ENCODE measurements around the gene MID1IP1. TPM values are rescaled to one million over a fixed set of nuclear protein-coding genes. Genes with fewer than 3 reads are reported as not detected.
A peak's percentile ranks its signal among the peaks of the same experiment; 100 is the strongest.

The MID1IP1 gene
- total and polyA plus RNA-seq, 2 donors (not counting 1 experiment from before 2014, with no cell fraction given), result 25.7 to 132 TPM

GRCh38 chrX:38798956-38799355 lies 2.3 kb upstream of the MID1IP1 start:
- TF ChIP-seq EZH2 (IDR thresholded peaks at IDR 0.05; ENCODE audit: low read length, missing control alignments), result no peak
- no peak for TF ChIP-seq CTCF (conservative IDR thresholded peaks at IDR 0.05 in 1 of 2, IDR thresholded peaks at IDR 0.05 in 1 of 2; ENCODE audit: low read depth in 1 of 2, low read length in 2 of 2)
- Histone ChIP-seq H3K27ac (ENCODE audit: insufficient read depth, low read length) (no peak overlapping the region), H3K4me2 (ENCODE audit: extremely low read depth, insufficient read depth, low read length) (no peak overlapping the region)

GRCh38 chrX:38799995-38800580 lies 1.2 kb upstream of the MID1IP1 start:
- H3K4me3 ChIP-seq (replicated peaks in 1 of 4; ENCODE audit: control extremely low read depth in 1 of 4, insufficient read depth in 1 of 4, low read depth in 3 of 4, low read length in 4 of 4), result no peak overlapping the region
- H3K9ac ChIP-seq (ENCODE audit: insufficient read depth, low read length), result no peak overlapping the region
- no peak overlapping the region for H3K4me2 ChIP-seq (ENCODE audit: extremely low read depth, insufficient read depth, low read length)
- H4K20me1 ChIP-seq (ENCODE audit: control insufficient read depth, extremely low read depth, insufficient read depth, low read length), result no peaks in the 10 kb centered on the region
- H2AFZ ChIP-seq (ENCODE audit: low read length), result no peak overlapping the region
- no peaks in the 10 kb centered on the region for H3K9me3 ChIP-seq (ENCODE audit: control insufficient read depth, insufficient read depth, low read depth, low read length)
- TF ChIP-seq EZH2 (IDR thresholded peaks at IDR 0.05; ENCODE audit: low read length, missing control alignments) (no peak), CTCF (conservative IDR thresholded peaks at IDR 0.05 in 1 of 2, IDR thresholded peaks at IDR 0.05 in 1 of 2; ENCODE audit: low read depth in 1 of 2, low read length in 2 of 2) (no peak)
- H3K27ac ChIP-seq (ENCODE audit: insufficient read depth, low read length), result no peak overlapping the region
- H3K36me3 ChIP-seq (ENCODE audit: control insufficient read depth, insufficient read depth, low read length), result no peaks in the 10 kb centered on the region
- no peaks in the 10 kb centered on the region for H3K27me3 ChIP-seq (ENCODE audit: control insufficient read depth, insufficient read depth, low read length)
- H3K79me2 ChIP-seq (ENCODE audit: control insufficient read depth, insufficient read depth, low read length), result peaks cover 18% of the 10 kb centered on the region
- peaks cover 3% of the 10 kb centered on the region for H3K4me1 ChIP-seq (ENCODE audit: control insufficient read depth, extremely low read depth, insufficient read depth, low read length)
- no peak for DNase-seq (ENCODE audit: low read depth in 2 of 2)

More at GRCh38 chrX:38798956-38799355, 2.3 kb upstream of the MID1IP1 start:
- Histone ChIP-seq H3K27me3 (ENCODE audit: control insufficient read depth, insufficient read depth, low read length) (no peaks in the 10 kb centered on the region), H3K79me2 (ENCODE audit: control insufficient read depth, insufficient read depth, low read length) (peaks cover 7% of the 10 kb centered on the region), H3K36me3 (ENCODE audit: control insufficient read depth, insufficient read depth, low read length) (no peaks in the 10 kb centered on the region), H3K4me1 (ENCODE audit: control insufficient read depth, extremely low read depth, insufficient read depth, low read length) (peaks cover 3% of the 10 kb centered on the region), H3K4me3 (replicated peaks in 1 of 4; ENCODE audit: control extremely low read depth in 1 of 4, insufficient read depth in 1 of 4, low read depth in 3 of 4, low read length in 4 of 4) (no peak overlapping the region), H3K9me3 (ENCODE audit: control insufficient read depth, insufficient read depth, low read depth, low read length) (no peaks in the 10 kb centered on the region), H3K9ac (ENCODE audit: insufficient read depth, low read length) (no peak overlapping the region), H2AFZ (ENCODE audit: low read length) (no peak overlapping the region), H4K20me1 (ENCODE audit: control insufficient read depth, extremely low read depth, insufficient read depth, low read length) (no peaks in the 10 kb centered on the region)
- peak; percentile 46 to 88 for DNase-seq (ENCODE audit: low read depth in 2 of 2)

DNA sequence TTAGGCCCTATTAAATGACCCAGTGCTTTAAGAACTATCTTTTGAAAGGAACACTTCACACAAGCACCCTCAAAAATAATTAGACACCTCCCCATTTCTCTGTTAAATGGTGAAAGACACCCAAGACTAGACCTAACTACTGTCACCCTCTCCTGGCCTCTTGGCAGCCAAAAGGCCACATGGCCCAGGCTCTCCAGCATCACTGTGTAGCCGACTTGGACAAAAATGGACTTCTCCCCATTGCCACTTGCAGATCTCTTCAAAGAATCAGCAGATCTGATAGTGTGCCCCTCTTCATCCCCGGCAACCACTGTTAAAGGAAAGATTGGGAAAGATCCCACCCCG lies 2.0 kb downstream of the MID1IP1 start:
- Histone ChIP-seq H3K27me3 (ENCODE audit: control insufficient read depth, insufficient read depth, low read length) (no peaks in the 10 kb centered on the region), H3K4me1 (ENCODE audit: control insufficient read depth, extremely low read depth, insufficient read depth, low read length) (peaks cover 3% of the 10 kb centered on the region), H4K20me1 (ENCODE audit: control insufficient read depth, extremely low read depth, insufficient read depth, low read length) (no peaks in the 10 kb centered on the region), H3K27ac (ENCODE audit: insufficient read depth, low read length) (peak overlapping the region; percentile 68), H3K9ac (ENCODE audit: insufficient read depth, low read length) (no peak overlapping the region), H2AFZ (ENCODE audit: low read length) (no peak overlapping the region), H3K36me3 (ENCODE audit: control insufficient read depth, insufficient read depth, low read length) (no peaks in the 10 kb centered on the region), H3K4me2 (ENCODE audit: extremely low read depth, insufficient read depth, low read length) (peak overlapping the region; percentile 51), H3K79me2 (ENCODE audit: control insufficient read depth, insufficient read depth, low read length) (peaks cover 32% of the 10 kb centered on the region), H3K9me3 (ENCODE audit: control insufficient read depth, insufficient read depth, low read depth, low read length) (no peaks in the 10 kb centered on the region), H3K4me3 (replicated peaks in 1 of 4; ENCODE audit: control extremely low read depth in 1 of 4, insufficient read depth in 1 of 4, low read depth in 3 of 4, low read length in 4 of 4) (peak overlapping the region in 3 of 4 experiments; percentile 2 to 74 (median 43))
- DNase-seq (ENCODE audit: low read depth in 2 of 2), result peak in 1 of 2 donors; percentile 38
- TF ChIP-seq EZH2 (IDR thresholded peaks at IDR 0.05; ENCODE audit: low read length, missing control alignments) (no peak), CTCF (conservative IDR thresholded peaks at IDR 0.05 in 1 of 2, IDR thresholded peaks at IDR 0.05 in 1 of 2; ENCODE audit: low read depth in 1 of 2, low read length in 2 of 2) (no peak)

Data from fibroblast of lung (primary cell).